ENCODE results near the gene AP3M1.

DNA sequence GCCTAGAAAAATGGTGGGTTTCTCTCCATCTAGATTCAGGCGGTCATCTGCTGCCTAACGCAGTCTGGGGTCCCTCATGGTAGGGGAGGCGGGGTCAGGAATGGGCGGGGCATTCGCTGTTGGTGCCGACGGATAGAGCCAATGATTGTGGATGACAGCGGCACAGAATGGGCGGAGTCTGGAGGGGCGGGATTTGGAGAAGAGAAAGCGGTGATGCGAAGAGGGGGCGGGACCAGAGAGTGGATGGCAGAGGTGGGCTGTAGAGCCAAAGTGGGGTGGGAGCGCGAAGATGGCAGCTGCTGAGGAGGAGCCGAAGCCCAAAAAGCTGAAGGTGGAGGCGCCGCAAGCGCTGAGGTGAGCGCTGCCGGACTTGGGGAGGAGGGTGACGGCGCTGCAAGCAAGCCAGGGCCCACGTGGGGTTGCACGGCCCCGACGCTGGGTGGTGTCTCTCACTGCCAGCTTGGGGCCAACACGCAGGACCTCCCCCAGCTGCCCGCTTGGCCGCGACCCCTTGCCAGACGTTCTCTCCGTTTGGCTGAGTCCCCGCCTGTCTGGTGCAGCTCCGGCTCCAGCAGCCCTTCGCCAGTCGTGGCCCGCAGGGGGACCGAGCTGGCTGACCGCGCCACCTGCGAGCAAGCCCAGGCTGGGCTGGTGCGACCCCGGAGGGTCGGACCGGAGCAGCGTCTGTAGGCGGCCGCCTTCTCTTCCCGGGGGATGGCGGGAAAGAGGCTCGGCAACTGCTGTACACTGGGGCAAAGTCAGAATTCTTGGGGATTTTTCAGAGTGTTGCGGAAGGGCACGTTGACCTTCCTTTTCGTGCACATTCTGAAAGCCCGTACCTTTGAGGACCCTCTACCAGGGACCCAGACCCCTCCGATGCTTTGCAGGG lies 606 bp upstream of the AP3M1 start, which contains the start of gene ADK:
- TF ChIP-seq, protein P1, sequence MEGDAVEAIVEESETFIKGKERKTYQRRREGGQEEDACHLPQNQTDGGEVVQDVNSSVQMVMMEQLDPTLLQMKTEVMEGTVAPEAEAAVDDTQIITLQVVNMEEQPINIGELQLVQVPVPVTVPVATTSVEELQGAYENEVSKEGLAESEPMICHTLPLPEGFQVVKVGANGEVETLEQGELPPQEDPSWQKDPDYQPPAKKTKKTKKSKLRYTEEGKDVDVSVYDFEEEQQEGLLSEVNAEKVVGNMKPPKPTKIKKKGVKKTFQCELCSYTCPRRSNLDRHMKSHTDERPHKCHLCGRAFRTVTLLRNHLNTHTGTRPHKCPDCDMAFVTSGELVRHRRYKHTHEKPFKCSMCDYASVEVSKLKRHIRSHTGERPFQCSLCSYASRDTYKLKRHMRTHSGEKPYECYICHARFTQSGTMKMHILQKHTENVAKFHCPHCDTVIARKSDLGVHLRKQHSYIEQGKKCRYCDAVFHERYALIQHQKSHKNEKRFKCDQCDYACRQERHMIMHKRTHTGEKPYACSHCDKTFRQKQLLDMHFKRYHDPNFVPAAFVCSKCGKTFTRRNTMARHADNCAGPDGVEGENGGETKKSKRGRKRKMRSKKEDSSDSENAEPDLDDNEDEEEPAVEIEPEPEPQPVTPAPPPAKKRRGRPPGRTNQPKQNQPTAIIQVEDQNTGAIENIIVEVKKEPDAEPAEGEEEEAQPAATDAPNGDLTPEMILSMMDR (IDR thresholded peaks at IDR 0.05; ENCODE audit: low read length), result peak; percentile 48; the same call in 1 of the 2 replicates
- no peak for TF ChIP-seq EZH2phosphoT487 (IDR thresholded peaks at IDR 0.05; ENCODE audit: low read length)

Measured in MM.1S (cell line).